WTC11 (cell line): ENCODE measurements around the gene CYP24A1. TPM values are rescaled to one million over a fixed set of nuclear protein-coding genes. Genes with fewer than 3 reads are reported as not detected.

ENCODE experiments used
- ATAC-seq: fragments of 200-7000 bp; cut with Tn5 transposase; 2 replicates; pipeline ENCODE4 v1.10.0; 2021; ENCODE audit warnings: mild to moderate bottlenecking, moderate library complexity
- CTCF ChIA-PET: fragments of 300-600 bp; sonication (Branson Sonifier 250); formaldehyde crosslinking; loops from one replicate; lab custom pipeline; 2021; ENCODE audit warnings: antibody characterized with exemption; lab: Charles Lee
- POLR2A ChIA-PET: fragments of 350-600 bp; sonication (Branson Sonifier 250); formaldehyde crosslinking; loops from one replicate; lab custom pipeline; 2021; ENCODE audit warnings: antibody characterized with exemption; lab: Charles Lee
- DNase-seq: peaks from one replicate; pipeline ENCODE4 v3.0.0; 2021; ENCODE audit warnings: low spot score
- H3K27ac Mint-ChIP-seq: 2 replicates; pipeline ENCODE4 v1.8.0; 2021; ENCODE audit warnings: mixed read lengths
- H3K27me3 Mint-ChIP-seq: 2 replicates; pipeline ENCODE4 v1.8.0; 2021; ENCODE audit warnings: low read depth, mild to moderate bottlenecking, moderate library complexity, mixed read lengths
- H3K36me3 Mint-ChIP-seq: 2 replicates; pipeline ENCODE4 v1.8.0; 2021; ENCODE audit warnings: mixed read lengths
- H3K4me1 Mint-ChIP-seq: 2 replicates; pipeline ENCODE4 v1.8.0; 2022; ENCODE audit warnings: mixed read lengths
- H3K4me3 Mint-ChIP-seq: 2 replicates; pipeline ENCODE4 v1.8.0; 2021; ENCODE audit warnings: mild to moderate bottlenecking, moderate library complexity, mixed read lengths
- H3K9me3 Mint-ChIP-seq: 2 replicates; pipeline ENCODE4 v1.8.0; 2021; ENCODE audit warnings: mixed read lengths
- CREM ChIP-seq: sonication (generic); formaldehyde crosslinking; IDR thresholded peaks from 2 replicates; pipeline ENCODE4 v1.8.1; 2022; ENCODE audit warnings: mild to moderate bottlenecking, missing genetic modification reagents, moderate library complexity
- E2F5 ChIP-seq: sonication (generic); formaldehyde crosslinking; IDR thresholded peaks from 2 replicates; pipeline ENCODE4 v1.8.1; 2022; ENCODE audit warnings: mild to moderate bottlenecking, moderate library complexity, missing genetic modification reagents
- JUN ChIP-seq: sonication (generic); formaldehyde crosslinking; IDR thresholded peaks from 2 replicates; pipeline ENCODE4 v1.8.0; 2023; ENCODE audit warnings: mild to moderate bottlenecking, missing genetic modification reagents
- KAT7 ChIP-seq: sonication (generic); formaldehyde crosslinking; IDR thresholded peaks from 2 replicates; pipeline ENCODE4 v1.8.1; 2023; ENCODE audit warnings: missing genetic modification reagents, mild to moderate bottlenecking, borderline replicate concordance
- NFE2L1 ChIP-seq: sonication (generic); formaldehyde crosslinking; IDR thresholded peaks from 2 replicates; pipeline ENCODE4 v1.8.1; 2023; ENCODE audit warnings: missing genetic modification reagents
- PRDM15 ChIP-seq: sonication (generic); formaldehyde crosslinking; IDR thresholded peaks from 2 replicates; pipeline ENCODE4 v1.8.0; 2022; ENCODE audit warnings: missing genetic modification reagents
- PRRX2 ChIP-seq: fragments of 250-450 bp; sonication (Bioruptor Pico); IDR thresholded peaks from 2 replicates; pipeline ENCODE4 v1.8.0; 2021; ENCODE audit warnings: mild to moderate bottlenecking
- SMAD4 ChIP-seq: sonication (generic); formaldehyde crosslinking; IDR thresholded peaks from 2 replicates; pipeline ENCODE4 v1.8.0; 2022; ENCODE audit warnings: mild to moderate bottlenecking, missing genetic modification reagents
- STAT6 ChIP-seq: sonication (generic); formaldehyde crosslinking; conservative IDR thresholded peaks from 2 replicates; pipeline ENCODE4 v1.8.1; 2023; ENCODE audit warnings: mild to moderate bottlenecking, low read depth, missing genetic modification reagents, moderate library complexity
- ZBTB21 ChIP-seq: sonication (generic); formaldehyde crosslinking; IDR thresholded peaks from 2 replicates; pipeline ENCODE4 v1.8.1; 2023; ENCODE audit warnings: mild to moderate bottlenecking, missing genetic modification reagents, borderline replicate concordance
- ZNF138 ChIP-seq: sonication (generic); formaldehyde crosslinking; conservative IDR thresholded peaks from 2 replicates; pipeline ENCODE4 v1.8.1; 2022; ENCODE audit warnings: mild to moderate bottlenecking, moderate library complexity, missing genetic modification reagents
- ZNF219 ChIP-seq: sonication (generic); formaldehyde crosslinking; IDR thresholded peaks from 2 replicates; pipeline ENCODE4 v1.8.0; 2023; ENCODE audit warnings: missing genetic modification reagents, mild to moderate bottlenecking, borderline replicate concordance
- ZNF232 ChIP-seq: sonication (generic); formaldehyde crosslinking; IDR thresholded peaks from 2 replicates; pipeline ENCODE4 v1.8.0; 2022; ENCODE audit warnings: mild to moderate bottlenecking, missing genetic modification reagents
- ZNF263 ChIP-seq: sonication (generic); formaldehyde crosslinking; IDR thresholded peaks from 2 replicates; pipeline ENCODE4 v1.8.1; 2022; ENCODE audit warnings: low read depth, mild to moderate bottlenecking, moderate library complexity, missing genetic modification reagents
- ZNF317 ChIP-seq: sonication (generic); formaldehyde crosslinking; IDR thresholded peaks from 2 replicates; pipeline ENCODE4 v1.8.1; 2023; ENCODE audit warnings: low read depth, mild to moderate bottlenecking, moderate library complexity, missing genetic modification reagents, borderline replicate concordance
- ZNF532 ChIP-seq: fragments of 250-450 bp; sonication (Bioruptor Pico); IDR thresholded peaks from 2 replicates; pipeline ENCODE4 v1.9.0; 2021; ENCODE audit warnings: mild to moderate bottlenecking, borderline replicate concordance
- total RNA-seq: library from RNA; stranded (reverse); gene quantifications from 3 replicates; pipeline ENCODE4 v1.2.3, GENCODE V29; 2021

The CYP24A1 gene
- total RNA-seq, 1 experiment from 2014 or later: not detected

GRCh38 chr20:54165803-54166202, 8.0 kb downstream of the CYP24A1 start (continued):
- no peak for TF ChIP-seq ZNF532 (CRISPR knock-in tag)

GRCh38 chr20:54165014-54165413, 8.8 kb downstream of the CYP24A1 start:
- H3K9me3 Mint-ChIP-seq: peaks cover 6% of the 10 kb centered on the region; the same call in 1 of the 2 replicates
- ATAC-seq (no peak), DNase-seq (no peak)
- H3K4me1 Mint-ChIP-seq: peaks cover 11% of the 10 kb centered on the region
- TF ChIP-seq KAT7 (no peak), ZNF232 (CRISPR knock-in tag) (no peak), ZBTB21 (CRISPR knock-in tag) (no peak), SMAD4 (no peak), NFE2L1 (CRISPR knock-in tag) (no peak), ZNF219 (CRISPR knock-in tag) (no peak)
- peaks cover 17% of the 10 kb centered on the region for H3K27me3 Mint-ChIP-seq
- no peak overlapping the region for H3K27ac Mint-ChIP-seq
- no peaks in the 10 kb centered on the region for H3K36me3 Mint-ChIP-seq
- H3K4me3 Mint-ChIP-seq: no peak overlapping the region
- POLR2A ChIA-PET: no interaction called here
- CTCF ChIA-PET: no interaction called here

GRCh38 chr20:54163402-54163801, 10.4 kb downstream of the CYP24A1 start:
- TF ChIP-seq PRRX2 (CRISPR knock-in tag) (no peak), ZNF317 (no peak), ZBTB21 (CRISPR knock-in tag) (no peak), STAT6 (CRISPR knock-in tag) (no peak), NFE2L1 (CRISPR knock-in tag) (no peak), ZNF263 (CRISPR knock-in tag) (no peak), JUN (CRISPR knock-in tag) (no peak), ZNF138 (no peak), CREM (no peak), E2F5 (CRISPR knock-in tag) (no peak), PRDM15 (CRISPR knock-in tag) (no peak)
- Mint-ChIP-seq H3K36me3 (no peaks in the 10 kb centered on the region), H3K4me3 (no peak overlapping the region), H3K4me1 (peaks cover 7% of the 10 kb centered on the region), H3K27me3 (peaks cover 5% of the 10 kb centered on the region), H3K9me3 (peaks cover 6% of the 10 kb centered on the region; the same call in 1 of the 2 replicates), H3K27ac (no peak overlapping the region)
- DNase-seq (no peak), ATAC-seq (no peak)
- CTCF ChIA-PET: no interaction called here
- POLR2A ChIA-PET: no interaction called here
